Measurements from ENCODE around the gene MAG.

MAG gene, protein sequence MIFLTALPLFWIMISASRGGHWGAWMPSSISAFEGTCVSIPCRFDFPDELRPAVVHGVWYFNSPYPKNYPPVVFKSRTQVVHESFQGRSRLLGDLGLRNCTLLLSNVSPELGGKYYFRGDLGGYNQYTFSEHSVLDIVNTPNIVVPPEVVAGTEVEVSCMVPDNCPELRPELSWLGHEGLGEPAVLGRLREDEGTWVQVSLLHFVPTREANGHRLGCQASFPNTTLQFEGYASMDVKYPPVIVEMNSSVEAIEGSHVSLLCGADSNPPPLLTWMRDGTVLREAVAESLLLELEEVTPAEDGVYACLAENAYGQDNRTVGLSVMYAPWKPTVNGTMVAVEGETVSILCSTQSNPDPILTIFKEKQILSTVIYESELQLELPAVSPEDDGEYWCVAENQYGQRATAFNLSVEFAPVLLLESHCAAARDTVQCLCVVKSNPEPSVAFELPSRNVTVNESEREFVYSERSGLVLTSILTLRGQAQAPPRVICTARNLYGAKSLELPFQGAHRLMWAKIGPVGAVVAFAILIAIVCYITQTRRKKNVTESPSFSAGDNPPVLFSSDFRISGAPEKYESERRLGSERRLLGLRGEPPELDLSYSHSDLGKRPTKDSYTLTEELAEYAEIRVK

DNA sequence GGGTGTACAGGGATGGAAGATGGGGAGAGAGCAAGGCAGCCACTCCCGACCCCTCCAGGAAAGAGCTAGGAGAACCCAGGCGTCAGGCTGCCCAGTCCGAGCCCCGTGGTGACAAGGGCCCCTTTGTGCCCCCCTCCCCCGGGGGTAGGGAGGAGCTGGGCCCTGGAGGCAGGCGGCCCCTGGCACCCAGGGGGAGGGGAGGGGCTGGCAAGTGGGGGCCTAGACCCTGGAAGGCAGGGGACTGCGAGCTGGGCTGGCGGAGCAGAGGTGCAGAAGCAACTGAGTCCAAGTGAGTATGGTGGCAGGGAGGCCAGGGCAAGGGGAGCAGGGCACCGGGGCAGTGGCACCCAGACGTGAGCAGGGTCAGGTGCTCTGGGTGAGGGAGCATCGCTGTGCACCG is at the start of gene MAG:
TSS of gene MAG (plus strand) at position 246 of the 400 bp plus-strand sequence. CDS start 3,248 bp downstream, outside the sequence.
- no peak for DNase-seq (ENCODE audit: low read depth)

DNA sequence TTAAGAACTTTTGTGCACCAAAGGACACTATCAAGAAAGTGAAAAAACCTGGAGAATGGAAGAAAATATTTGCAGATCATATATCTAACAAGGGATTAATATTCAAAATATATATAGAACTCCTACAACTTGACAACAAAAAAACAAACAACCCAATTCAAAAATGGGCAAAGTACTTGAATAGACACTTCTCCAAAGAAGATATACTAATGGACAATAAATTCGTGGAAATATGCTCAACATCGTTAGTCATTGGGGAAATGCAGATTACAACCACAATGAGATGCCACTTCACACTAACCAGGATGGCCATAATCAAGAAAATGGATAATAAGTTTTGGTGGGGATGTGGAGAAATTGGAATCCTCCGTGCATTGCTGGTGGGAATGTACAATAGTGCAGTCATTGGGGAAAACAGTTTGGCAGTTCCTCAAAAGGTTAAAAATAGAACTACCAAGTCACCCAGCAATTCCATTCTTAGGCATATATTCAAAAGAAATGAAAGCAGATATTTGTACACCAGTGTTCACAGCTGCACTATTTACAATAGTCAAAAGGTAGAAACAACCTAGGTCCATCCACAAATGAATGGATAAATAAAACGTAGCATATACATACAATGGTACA is 45.4 kb upstream of the MAG start:
- no peak for DNase-seq (ENCODE audit: low read depth)

DNA sequence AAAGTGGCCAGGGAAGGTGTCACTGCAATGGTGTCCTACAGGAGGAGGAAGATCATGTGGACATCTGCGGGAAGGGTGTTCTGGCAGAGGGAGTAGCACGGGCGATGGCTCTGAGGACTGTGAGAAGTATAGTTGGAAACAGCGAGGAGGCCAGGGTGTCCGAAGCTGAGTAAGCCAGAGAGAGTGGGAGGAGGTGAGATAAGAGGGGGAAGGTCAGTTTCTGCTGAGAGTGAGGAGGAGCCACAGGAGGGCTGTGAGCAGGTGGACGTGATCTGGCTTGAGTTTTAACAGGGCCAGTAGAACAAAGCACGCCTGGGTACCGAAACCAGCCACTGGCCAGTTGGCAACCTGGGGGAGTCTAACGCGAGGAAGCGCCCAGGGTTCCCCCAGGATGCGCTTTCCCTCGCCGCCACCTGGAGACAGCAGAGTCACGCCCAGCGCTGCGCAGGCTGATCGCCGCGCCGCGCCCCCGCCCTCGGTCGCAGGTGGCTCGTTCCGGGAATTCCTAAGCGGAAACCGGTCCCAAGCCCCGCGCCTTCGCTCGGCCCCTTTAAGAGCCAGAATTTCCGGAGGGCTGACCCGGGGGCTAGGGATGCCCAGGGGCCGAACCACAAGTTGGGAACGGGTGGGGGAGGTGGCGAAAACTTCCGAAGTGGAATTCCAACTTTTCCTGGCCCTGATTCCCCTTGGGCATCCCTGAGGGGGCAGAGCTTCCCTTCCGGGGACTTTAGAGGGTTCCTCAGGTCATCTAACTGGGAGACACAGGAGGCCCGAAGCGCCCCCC is 44.2 kb upstream of the MAG start:
- peak; percentile 38 for DNase-seq (ENCODE audit: low read depth)

DNA sequence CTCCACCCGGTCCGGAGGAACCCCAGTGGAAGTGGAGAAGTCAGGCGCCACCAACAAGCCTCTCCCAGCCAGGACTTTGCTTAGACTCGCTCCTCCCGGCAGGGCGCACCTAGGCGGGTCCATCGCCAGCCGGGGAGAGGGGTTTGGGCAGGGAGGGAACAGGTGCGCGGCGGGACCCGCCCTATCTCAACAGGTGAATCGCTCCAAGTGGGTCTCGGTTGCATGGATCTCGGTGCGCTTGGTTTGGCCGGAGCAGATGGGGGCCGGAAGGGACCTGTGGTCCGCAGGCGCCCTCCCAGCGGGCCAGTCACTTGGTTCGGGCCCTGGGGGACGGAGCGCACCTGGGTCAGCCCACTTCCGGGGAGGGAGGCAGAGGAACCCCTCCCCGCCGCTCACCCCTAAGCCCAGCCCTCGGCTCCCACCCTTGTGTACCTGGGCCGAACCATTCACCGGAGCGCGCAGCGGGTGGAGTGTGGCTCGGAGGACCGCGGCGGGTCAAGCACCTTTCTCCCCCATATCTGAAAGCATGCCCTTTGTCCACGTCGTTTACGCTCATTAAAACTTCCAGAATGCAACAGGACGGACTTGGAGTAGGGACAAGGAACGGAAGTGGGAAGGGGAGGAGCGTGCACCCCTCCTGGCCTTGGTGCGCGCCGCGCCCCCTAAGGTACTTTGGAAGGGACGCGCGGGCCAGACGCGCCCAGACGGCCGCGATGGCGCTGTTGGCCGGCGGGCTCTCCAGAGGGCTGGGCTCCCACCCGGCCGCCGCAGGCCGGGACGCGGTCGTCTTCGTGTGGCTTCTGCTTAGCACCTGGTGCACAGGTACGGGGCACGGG is 43.4 kb upstream of the MAG start, which contains the start of gene LSR:
TSS of gene LSR (plus strand) at position 693 of the 836 bp plus-strand sequence. CDS start at position 714, 21 bp downstream.
- DNase-seq (ENCODE audit: low read depth), result peak; percentile 60

DNA sequence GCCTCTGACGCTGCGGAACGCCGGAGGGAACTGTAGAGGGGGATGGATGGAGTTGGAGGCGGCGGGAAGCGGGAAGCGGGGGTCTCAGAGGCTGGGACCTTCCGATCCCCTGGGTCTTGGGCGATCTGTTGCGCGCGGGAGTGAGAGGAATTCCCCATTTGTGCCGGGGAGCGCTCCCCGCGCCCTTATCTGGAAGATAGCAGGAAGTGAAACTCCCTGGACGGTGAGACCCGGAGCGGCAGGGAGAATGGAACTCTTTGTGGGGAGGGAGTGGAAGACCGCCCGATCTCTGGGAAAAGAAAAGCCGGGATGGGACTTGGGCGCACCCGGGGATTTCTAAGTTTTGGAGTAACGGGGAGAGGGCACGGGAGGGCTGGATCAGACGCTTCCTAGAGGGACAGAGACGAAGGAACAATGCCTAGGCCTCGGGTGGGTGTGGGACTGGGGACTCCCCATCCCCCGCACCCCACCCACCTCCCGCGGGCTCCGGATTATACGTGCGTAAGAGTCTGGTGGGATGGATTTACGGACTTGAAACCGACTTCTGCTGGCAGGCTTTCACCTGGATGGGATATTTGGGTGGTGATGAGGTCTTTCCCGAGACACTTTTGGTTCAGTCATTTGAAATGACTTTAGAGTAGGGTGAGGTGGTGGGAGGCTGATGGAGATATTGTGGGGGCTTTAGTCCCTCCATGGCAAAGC is 42.7 kb upstream of the MAG start:
- no peak for DNase-seq (ENCODE audit: low read depth)

DNA sequence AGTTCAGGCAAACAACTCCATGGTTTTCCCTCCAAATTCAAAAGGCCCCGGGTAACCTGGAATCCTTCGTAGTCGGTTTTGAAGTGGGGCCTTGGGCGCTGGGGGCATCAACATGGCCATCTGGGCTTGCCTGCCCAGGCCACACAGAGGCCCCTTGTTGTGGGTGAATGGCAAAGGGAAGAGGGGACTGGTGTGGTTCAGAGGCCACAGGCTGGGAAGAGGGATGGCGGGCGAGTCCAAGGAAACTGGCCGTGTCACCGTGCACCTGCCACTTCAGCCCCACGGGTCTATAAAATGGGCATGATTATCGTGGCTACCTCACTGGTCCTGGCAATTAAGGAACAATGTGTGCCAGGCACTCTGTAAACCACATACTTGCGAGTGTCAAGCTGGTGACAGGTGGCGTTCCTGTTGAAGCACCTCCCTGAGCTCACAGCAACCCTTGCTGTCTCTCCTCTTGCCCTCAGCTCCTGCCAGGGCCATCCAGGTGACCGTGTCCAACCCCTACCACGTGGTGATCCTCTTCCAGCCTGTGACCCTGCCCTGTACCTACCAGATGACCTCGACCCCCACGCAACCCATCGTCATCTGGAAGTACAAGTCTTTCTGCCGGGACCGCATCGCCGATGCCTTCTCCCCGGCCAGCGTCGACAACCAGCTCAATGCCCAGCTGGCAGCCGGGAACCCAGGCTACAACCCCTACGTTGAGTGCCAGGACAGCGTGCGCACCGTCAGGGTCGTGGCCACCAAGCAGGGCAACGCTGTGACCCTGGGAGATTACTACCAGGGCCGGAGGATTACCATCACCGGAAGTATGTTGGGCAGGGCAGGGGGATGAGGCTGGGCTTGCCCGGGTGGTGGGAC is 41.9 kb upstream of the MAG start:
- DNase-seq (ENCODE audit: low read depth), result no peak

DNA sequence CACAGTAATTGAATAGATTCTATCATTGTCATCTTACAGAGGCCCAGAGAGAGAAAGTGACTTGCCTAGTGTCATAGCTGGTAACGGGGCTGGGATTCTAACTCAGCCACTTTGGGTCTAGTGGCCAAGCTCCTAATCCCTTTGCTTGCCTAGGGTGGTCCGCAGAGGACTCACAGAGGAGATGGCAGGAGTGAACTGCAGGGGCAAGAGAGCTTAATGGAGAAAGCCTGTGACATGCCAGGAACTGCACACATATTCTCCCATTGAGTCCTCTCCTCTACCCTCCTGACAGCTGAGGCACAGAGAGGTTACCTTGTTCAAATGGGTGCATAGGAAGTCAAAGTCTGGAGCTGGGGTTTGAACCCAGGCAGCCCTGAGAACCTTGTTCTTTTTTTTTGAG is 40.5 kb upstream of the MAG start:
- no peak for DNase-seq (ENCODE audit: low read depth)

DNA sequence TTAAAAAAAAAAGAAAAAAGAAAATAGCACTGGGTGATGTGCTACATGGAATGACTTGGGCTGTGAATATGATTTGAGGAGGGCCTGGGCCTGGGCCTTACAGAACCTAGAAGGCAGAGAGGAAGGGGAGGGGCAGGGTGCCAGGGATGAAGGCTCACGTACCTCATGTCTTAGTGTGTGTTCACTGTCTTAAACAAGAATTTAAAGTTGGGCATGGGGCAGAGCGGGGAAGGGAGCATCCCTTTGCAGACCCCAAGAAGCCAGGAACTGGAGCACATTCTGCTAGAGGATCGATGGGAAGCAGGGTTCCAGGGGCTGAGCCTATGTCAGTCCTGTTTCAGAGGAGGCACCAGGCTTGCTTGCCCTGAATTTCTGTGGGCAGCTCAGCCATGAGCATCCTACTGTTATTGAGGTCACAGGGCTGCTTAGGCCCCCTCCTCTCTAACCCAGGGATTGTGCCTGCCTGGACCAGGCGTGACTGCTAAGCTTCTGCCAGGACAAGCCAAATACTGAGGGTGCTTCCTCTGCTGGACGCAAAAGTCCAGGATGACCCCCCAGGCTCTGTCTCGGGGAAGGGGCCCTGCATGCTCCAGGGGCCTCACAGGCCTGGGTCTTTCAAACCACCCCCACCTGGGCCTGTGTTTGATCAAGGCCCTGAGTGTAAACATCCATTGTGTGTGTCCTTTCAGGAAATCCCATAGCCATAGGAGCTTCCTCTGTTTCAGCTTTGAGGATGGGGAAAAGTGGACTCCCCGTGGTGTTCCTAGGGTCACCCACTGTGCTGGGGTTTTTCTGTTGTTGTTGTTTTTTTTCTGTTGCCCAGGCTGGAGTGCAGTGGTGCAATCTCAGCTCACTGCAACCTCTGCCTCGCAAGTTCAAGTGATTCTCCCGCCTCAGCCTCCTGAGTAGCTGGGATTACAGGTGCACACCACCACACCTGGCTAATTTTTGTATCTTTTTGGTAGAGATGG is 38.4 kb upstream of the MAG start:
- DNase-seq (ENCODE audit: low read depth), result no peak

DNA sequence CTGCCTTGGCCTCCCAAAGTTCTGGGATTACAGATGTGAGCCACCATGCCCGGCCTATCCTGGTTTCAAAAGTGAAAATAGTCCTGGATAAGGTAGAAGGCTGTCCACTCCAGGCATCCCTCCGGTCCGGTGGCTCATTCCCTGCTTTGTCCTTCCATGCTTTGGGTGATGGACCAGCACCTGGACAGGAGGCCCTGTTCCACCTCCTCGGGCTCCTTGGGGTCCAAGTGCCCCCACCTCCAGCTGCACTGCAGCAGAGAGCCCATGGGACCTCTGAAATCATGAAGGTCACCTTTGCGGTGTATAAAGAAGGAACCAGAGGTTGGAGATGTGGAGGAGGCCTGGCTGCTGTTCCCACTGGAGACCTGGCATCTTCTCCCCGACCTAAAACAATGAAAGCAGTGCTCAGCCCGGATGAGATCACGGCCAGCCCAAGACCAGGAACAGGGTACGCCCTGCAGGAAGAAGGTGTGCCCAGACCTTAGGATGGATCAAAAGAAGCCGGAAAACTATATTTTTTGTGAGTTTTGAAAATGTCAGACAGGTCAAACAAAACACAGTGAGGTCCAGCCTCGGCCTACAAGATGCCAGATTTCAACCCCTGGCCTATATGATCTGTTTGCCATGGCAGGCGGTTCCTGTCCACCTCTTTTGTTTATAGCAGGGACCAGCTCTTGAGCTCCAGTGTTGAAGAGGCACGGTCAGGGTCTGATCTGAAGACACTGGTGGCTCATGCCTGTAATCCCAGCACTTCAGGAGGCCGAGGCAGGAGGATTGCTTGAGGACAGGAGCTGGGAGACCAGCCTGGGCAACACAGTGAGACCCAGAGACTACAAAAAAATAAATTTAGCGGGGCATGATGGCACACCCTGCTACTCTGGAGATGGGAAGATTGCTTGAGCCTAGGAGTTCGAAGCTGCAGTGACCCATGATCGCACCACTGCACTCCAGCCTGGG is 37.3 kb upstream of the MAG start:
- DNase-seq (ENCODE audit: low read depth), result no peak

DNA sequence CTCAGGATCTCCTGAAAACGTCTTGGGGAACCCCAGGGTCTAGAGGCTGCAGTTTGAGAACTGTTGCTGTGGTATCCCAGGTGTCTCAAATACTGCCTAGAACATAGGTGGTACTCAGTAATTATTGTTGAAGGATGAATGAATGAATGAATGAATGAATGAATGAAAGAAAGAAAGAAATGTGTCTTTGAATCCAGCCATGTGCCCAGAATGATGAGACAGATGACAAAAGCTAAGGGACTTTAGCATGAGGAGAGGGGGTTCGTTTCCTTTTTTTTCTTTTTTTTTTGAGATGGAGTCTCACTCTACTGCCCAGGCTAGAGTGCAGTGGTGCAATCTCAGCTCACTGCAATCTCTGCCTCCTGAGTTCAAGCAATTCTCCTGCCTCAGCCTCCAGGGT is 35.4 kb upstream of the MAG start:
- DNase-seq (ENCODE audit: low read depth), result no peak

DNA sequence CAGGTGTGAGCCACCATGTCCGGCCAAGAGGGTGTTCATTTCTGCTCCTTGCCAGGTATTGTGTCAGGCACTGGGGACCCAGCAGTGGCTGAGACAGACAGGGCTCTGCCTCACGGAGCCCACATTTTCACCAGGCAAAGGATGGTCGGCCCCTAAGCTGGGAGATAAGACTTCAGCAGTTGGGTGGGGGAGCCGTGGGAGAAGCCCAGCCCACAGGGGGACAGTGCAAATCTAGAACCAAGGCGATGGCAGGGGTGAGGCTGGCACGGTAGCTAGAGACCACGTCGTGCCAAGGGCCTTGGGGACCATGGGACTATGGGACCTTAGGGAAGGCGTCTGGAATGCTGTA is 34.9 kb upstream of the MAG start:
- no peak for DNase-seq (ENCODE audit: low read depth)

DNA sequence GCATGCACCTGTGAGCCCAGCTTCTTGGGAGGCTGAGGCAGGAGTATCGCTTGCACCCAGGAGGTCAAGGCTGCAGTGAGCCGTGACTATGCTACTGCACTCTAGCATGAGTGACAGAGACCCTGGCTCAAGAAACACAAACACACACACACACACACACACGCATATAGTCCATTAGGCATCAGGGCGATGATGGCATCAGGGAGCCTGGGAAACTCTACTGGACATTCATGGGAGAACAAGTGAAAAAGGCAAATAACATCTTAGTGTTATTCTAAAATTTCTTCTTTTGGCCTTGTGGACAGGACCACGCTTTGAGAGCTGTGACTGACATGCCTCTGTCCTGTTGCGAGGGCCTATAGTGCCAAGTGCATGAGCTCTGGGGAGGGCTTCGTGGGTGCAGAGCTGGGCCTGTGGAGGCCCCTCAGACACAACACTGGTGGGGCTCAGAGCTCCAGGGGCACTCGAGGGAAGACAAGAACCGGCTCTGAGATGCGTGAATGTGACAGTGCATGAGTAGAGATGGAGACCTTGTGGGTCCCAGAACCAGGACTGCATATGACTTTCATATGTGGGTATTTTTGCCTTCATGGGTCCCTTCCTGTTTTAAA is 31.2 kb upstream of the MAG start:
- DNase-seq (ENCODE audit: low read depth), result no peak

DNA sequence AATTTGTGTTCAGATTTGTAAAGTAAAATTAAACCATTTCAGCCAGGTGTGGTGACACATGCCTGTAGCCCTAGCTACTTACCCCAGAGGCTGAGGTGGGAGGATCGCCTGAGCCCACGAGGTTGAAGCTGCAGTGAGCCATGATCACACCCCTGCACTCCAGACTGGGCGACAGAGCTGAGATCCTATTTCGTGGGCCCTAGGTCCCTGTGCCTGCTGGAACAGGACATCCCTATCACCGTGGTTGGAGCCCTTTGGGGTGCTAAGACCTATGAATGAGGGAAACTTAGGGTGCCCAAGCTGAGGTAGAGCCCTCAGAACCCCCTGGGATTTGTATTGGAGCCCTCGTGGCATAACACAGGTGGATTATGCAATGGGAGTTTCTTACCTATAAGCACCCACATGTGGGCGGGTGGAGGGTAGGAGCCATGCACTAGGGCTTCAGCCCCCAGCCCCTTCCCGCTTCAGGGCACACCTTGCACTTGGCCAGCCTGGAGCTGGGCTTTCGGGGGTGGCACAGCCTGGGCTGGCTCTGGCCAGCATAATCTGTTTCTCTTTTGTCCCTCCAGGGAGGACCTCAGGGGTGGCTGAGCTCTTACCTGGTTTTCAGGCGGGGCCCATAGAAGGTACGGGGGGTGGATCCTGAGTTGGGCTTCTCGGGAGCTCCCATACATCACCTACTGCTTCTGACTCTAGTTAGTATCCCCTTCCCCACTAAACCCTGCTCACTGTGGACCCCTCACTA is 30.4 kb upstream of the MAG start:
- no peak for DNase-seq (ENCODE audit: low read depth)

DNA sequence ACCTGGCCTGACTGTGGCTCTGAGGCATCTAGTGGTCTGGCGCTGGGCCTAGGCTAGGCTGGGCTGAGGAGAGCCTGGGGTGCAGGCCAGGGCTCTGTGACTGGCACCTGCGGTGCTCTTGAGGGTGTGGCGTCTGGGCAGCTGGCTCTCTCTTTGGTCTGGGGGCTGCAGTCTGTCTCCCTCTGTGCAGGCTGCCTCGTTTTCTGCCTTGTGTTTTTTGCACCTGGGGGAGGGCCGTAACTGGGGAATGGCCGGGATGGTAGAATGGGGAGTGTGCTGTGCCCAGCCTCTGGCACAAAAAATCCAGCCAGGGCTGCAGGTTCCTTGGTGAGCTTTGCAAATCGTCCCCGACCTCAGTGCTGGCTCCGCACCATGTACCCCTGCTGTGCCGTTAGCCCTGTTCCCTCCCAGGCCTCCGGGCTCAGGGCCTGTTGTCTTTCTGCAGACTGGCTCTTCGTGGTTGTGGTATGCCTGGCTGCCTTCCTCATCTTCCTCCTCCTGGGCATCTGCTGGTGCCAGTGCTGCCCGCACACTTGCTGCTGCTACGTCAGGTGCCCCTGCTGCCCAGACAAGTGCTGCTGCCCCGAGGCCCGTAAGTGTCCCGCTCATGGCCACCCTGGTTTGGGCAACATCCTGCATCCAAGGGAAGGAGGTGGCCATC is 29.7 kb upstream of the MAG start:
- no peak for DNase-seq (ENCODE audit: low read depth)

DNA sequence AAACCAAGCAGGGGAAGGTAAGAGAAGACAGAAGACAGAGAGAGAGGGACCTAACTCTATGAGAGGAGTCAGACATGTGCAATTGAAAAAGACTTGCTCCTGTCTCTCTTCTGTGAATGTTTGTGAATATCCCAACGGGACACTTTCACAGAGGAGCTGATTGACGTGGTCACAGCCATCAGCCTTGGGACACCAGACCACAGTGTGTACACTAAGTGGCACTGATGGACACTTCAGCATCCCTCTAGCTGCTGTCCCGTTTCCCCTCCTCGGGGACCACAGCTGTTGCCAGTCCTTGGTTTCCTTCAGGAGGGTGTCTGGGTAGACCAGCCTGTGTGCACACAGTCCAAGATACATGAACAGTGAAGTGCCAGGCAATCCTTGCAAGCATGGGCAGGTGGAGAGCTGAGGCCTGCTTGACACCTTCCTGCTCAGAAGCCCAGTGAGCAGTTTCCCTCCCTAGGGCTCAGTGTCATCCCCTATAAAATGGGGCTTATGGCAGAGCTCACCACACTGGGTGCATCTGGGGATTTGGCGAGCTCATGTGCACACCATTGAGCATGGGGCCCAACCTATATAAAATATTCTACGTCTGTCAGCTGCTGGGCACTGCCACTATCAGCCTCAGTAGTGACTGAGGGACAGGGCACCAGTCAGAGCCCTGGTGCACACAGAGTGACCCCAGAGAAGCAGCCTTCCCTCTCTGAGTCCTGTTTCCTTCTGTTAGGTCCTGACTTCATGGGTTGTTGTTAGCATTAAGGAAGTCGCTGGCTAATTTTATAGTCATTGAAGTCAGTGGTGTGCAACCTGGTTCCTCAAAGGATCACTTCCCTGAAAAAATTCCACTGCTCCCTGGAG is 27.5 kb upstream of the MAG start:
- no peak for DNase-seq (ENCODE audit: low read depth)
